Measurements from ENCODE around the gene PLA2G4A. TPM values are rescaled to one million over a fixed set of nuclear protein-coding genes. Genes with fewer than 3 reads are reported as not detected.
"Not testable (repeated sequence)": the region's sequence is repeated elsewhere in the genome, so short reads cannot be mapped to it uniquely, and the experiment has no call there.

PLA2G4A gene
- total RNA-seq, 5 donors from 2014 or later (not counting 1 experiment from before 2014, with no cell fraction given) = 0.35 TPM; not detected in 4

- Mint-ChIP-seq H3K27ac (no peak overlapping the region), H3K36me3 (no peaks in the 10 kb centered on the region), H3K9me3 (no peaks in the 10 kb centered on the region), H3K4me3 (no peak overlapping the region), H3K4me1 (no peaks in the 10 kb centered on the region), H3K27me3 (no peaks in the 10 kb centered on the region)
- CTCF ChIA-PET = no interaction called here
- Histone ChIP-seq H3K4me3 (ENCODE audit: control insufficient read depth in 1 of 2, extremely low read depth in 1 of 2, low read length in 1 of 2) (no peak overlapping the region), H3K27me3 (replicated peaks in 1 of 2; ENCODE audit: control insufficient read depth in 2 of 2, extremely low read depth in 1 of 2, insufficient read depth in 2 of 2, low read length in 1 of 2) (no peaks in the 10 kb centered on the region), H3K9me3 (no peaks in the 10 kb centered on the region), H3K27ac (ENCODE audit: low read length) (no peak overlapping the region), H3K4me1 (ENCODE audit: control insufficient read depth in 1 of 2, extremely low read depth in 1 of 2, insufficient read depth in 2 of 2, low read length in 2 of 2) (no peaks in the 10 kb centered on the region), H3K36me3 (ENCODE audit: control insufficient read depth in 2 of 2, extremely low read depth in 1 of 2, insufficient read depth in 1 of 2, low read length in 1 of 2) (no peaks in the 10 kb centered on the region)
- ATAC-seq (replicated peaks in 1 of 4) (no peak), DNase-seq (no peak)
- WGBS (ENCODE audit: insufficient coverage) = no CpG with 5 or more reads among the region's 4 CpGs
- POLR2A ChIA-PET = no interaction called here
These were observed 86.8 kb downstream of the PLA2G4A start for GRCh38 chr1:186915555-186915954.

GRCh38 chr1:186917106-186917786 is 88.5 kb downstream of the PLA2G4A start:
- WGBS (ENCODE audit: insufficient coverage) = 100% methylated on average over 7 of the region's 14 CpGs

GRCh38 chr1:186921386-186921785 is 92.6 kb downstream of the PLA2G4A start:
- H3K9me3 ChIP-seq; H3K36me3 Mint-ChIP-seq; H3K4me3 Mint-ChIP-seq; H3K27ac ChIP-seq (ENCODE audit: low read length); POLR2A ChIA-PET; H3K27ac Mint-ChIP-seq; DNase-seq; ATAC-seq (replicated peaks in 1 of 4); H3K4me1 ChIP-seq (ENCODE audit: control insufficient read depth in 1 of 2, extremely low read depth in 1 of 2, insufficient read depth in 2 of 2, low read length in 2 of 2); H3K9me3 Mint-ChIP-seq; H3K4me1 Mint-ChIP-seq; H3K27me3 ChIP-seq (replicated peaks in 1 of 2; ENCODE audit: control insufficient read depth in 2 of 2, extremely low read depth in 1 of 2, insufficient read depth in 2 of 2, low read length in 1 of 2); H3K27me3 Mint-ChIP-seq; H3K4me3 ChIP-seq (ENCODE audit: control insufficient read depth in 1 of 2, extremely low read depth in 1 of 2, low read length in 1 of 2); H3K36me3 ChIP-seq (ENCODE audit: control insufficient read depth in 2 of 2, extremely low read depth in 1 of 2, insufficient read depth in 1 of 2, low read length in 1 of 2): not testable (repeated sequence)
- CTCF ChIA-PET = interaction anchor here in 1 of 2 donors (0.6 kb wide), 1 partner anchor 103 kb away, joined by 3 read pairs; no protein-coding TSS in a partner anchor
- no CpG with 5 or more reads among the region's 5 CpGs for WGBS (ENCODE audit: insufficient coverage)

More at GRCh38 chr1:186917106-186917786, 88.5 kb downstream of the PLA2G4A start:
- POLR2A ChIA-PET = interaction anchor here in 1 of 2 donors (0.6 kb wide), 1 partner anchor 95 kb away, joined by 3 read pairs; no protein-coding TSS in a partner anchor
- not testable (repeated sequence) for DNase-seq; H3K36me3 ChIP-seq (ENCODE audit: control insufficient read depth in 2 of 2, extremely low read depth in 1 of 2, insufficient read depth in 1 of 2, low read length in 1 of 2); H3K4me3 ChIP-seq (ENCODE audit: control insufficient read depth in 1 of 2, extremely low read depth in 1 of 2, low read length in 1 of 2); ATAC-seq (replicated peaks in 1 of 4); H3K27ac Mint-ChIP-seq; H3K4me1 Mint-ChIP-seq; H3K36me3 Mint-ChIP-seq; H3K9me3 Mint-ChIP-seq; H3K9me3 ChIP-seq; H3K27me3 ChIP-seq (replicated peaks in 1 of 2; ENCODE audit: control insufficient read depth in 2 of 2, extremely low read depth in 1 of 2, insufficient read depth in 2 of 2, low read length in 1 of 2); H3K27me3 Mint-ChIP-seq; H3K27ac ChIP-seq (ENCODE audit: low read length); H3K4me3 Mint-ChIP-seq; H3K4me1 ChIP-seq (ENCODE audit: control insufficient read depth in 1 of 2, extremely low read depth in 1 of 2, insufficient read depth in 2 of 2, low read length in 2 of 2)
- CTCF ChIA-PET = interaction anchor here in 1 of 2 donors (0.9 kb wide), 1 partner anchor 206 kb away, joined by 3 read pairs; no protein-coding TSS in a partner anchor

GRCh38 chr1:186922814-186923213 is 94.1 kb downstream of the PLA2G4A start:
- H3K9me3 ChIP-seq; H3K4me3 Mint-ChIP-seq; H3K36me3 ChIP-seq (ENCODE audit: control insufficient read depth in 2 of 2, extremely low read depth in 1 of 2, insufficient read depth in 1 of 2, low read length in 1 of 2); H3K4me1 ChIP-seq (ENCODE audit: control insufficient read depth in 1 of 2, extremely low read depth in 1 of 2, insufficient read depth in 2 of 2, low read length in 2 of 2); H3K27ac ChIP-seq (ENCODE audit: low read length); H3K4me1 Mint-ChIP-seq; H3K27me3 Mint-ChIP-seq; POLR2A ChIA-PET; ATAC-seq (replicated peaks in 1 of 4); CTCF ChIA-PET; H3K27ac Mint-ChIP-seq; DNase-seq; H3K9me3 Mint-ChIP-seq; H3K27me3 ChIP-seq (replicated peaks in 1 of 2; ENCODE audit: control insufficient read depth in 2 of 2, extremely low read depth in 1 of 2, insufficient read depth in 2 of 2, low read length in 1 of 2); H3K36me3 Mint-ChIP-seq; H3K4me3 ChIP-seq (ENCODE audit: control insufficient read depth in 1 of 2, extremely low read depth in 1 of 2, low read length in 1 of 2): not testable (repeated sequence)
- no CpG with 5 or more reads among the region's 4 CpGs for WGBS (ENCODE audit: insufficient coverage)

- Mint-ChIP-seq H3K4me1 (no peaks in the 10 kb centered on the region), H3K36me3 (no peaks in the 10 kb centered on the region), H3K27ac (no peak overlapping the region), H3K27me3 (peaks cover 0 to 3% of the 10 kb centered on the region in 2 donors), H3K9me3 (peaks cover 0 to 6% (median 0%) of the 10 kb centered on the region in 3 donors), H3K4me3 (no peak overlapping the region)
- CTCF ChIA-PET = no interaction called here
- WGBS (ENCODE audit: insufficient coverage) = no CpG with 5 or more reads among the region's 2 CpGs
- Histone ChIP-seq H3K4me1 (ENCODE audit: control insufficient read depth in 1 of 2, extremely low read depth in 1 of 2, insufficient read depth in 2 of 2, low read length in 2 of 2) (no peaks in the 10 kb centered on the region), H3K9me3 (no peaks in the 10 kb centered on the region), H3K27ac (ENCODE audit: low read length) (no peak overlapping the region), H3K27me3 (replicated peaks in 1 of 2; ENCODE audit: control insufficient read depth in 2 of 2, extremely low read depth in 1 of 2, insufficient read depth in 2 of 2, low read length in 1 of 2) (no peaks in the 10 kb centered on the region), H3K4me3 (ENCODE audit: control insufficient read depth in 1 of 2, extremely low read depth in 1 of 2, low read length in 1 of 2) (no peak overlapping the region), H3K36me3 (ENCODE audit: control insufficient read depth in 2 of 2, extremely low read depth in 1 of 2, insufficient read depth in 1 of 2, low read length in 1 of 2) (no peaks in the 10 kb centered on the region)
- POLR2A ChIA-PET = no interaction called here
- DNase-seq = no peak
- ATAC-seq (replicated peaks in 1 of 4) = no peak
These were observed 94.7 kb downstream of the PLA2G4A start for GRCh38 chr1:186923486-186923885.

GRCh38 chr1:186925881-186926669 is 97.3 kb downstream of the PLA2G4A start:
- H3K9me3 ChIP-seq = no peaks in the 10 kb centered on the region
- Mint-ChIP-seq H3K4me3 (no peak overlapping the region), H3K9me3 (peaks cover 0 to 6% (median 0%) of the 10 kb centered on the region in 3 donors), H3K36me3 (no peaks in the 10 kb centered on the region), H3K27ac (no peak overlapping the region), H3K27me3 (peaks cover 0 to 3% of the 10 kb centered on the region in 2 donors), H3K4me1 (no peaks in the 10 kb centered on the region)
- ATAC-seq (replicated peaks in 1 of 4) (no peak), DNase-seq (no peak)
- H3K27me3 ChIP-seq (replicated peaks in 1 of 2; ENCODE audit: control insufficient read depth in 2 of 2, extremely low read depth in 1 of 2, insufficient read depth in 2 of 2, low read length in 1 of 2) = no peaks in the 10 kb centered on the region
- H3K27ac ChIP-seq (ENCODE audit: low read length) = no peak overlapping the region
- ChIA-PET POLR2A (no interaction called here), CTCF (no interaction called here)
- 38% methylated on average over 2 of the region's 3 CpGs for WGBS (ENCODE audit: insufficient coverage)
- H3K4me1 ChIP-seq (ENCODE audit: control insufficient read depth in 1 of 2, extremely low read depth in 1 of 2, insufficient read depth in 2 of 2, low read length in 2 of 2) = no peaks in the 10 kb centered on the region
- no peak overlapping the region for H3K4me3 ChIP-seq (ENCODE audit: control insufficient read depth in 1 of 2, extremely low read depth in 1 of 2, low read length in 1 of 2)
- H3K36me3 ChIP-seq (ENCODE audit: control insufficient read depth in 2 of 2, extremely low read depth in 1 of 2, insufficient read depth in 1 of 2, low read length in 1 of 2) = no peaks in the 10 kb centered on the region

Measured in T-cell (primary cell).